HG02759 (cell line): ENCODE results near the gene U2AF2.

Source experiments
- ATAC-seq: cut with Tn5 transposase; IDR thresholded peaks from one replicate; pipeline ENCODE4 v1.9.1; 2021; ENCODE audit warnings: mild to moderate bottlenecking, moderate library complexity; ENCODE audit not compliant: unreplicated experiment

The U2AF2 gene

GRCh38 chr19:55654868-55655647 is at the start of gene U2AF2:
Gene U2AF2 (plus strand): TSS chr19:55655035. CDS start chr19:55655105, 70 bp downstream.
- peak; percentile 43 for ATAC-seq

GRCh38 chr19:55605207-55605636 is 49.6 kb upstream of the U2AF2 start:
- peak; percentile 78 for ATAC-seq

- peak; percentile 28 for ATAC-seq
Measured at GRCh38 chr19:55605637-55606470, 49.0 kb upstream of the U2AF2 start, which contains the start of gene ZNF865. Gene ZNF865 (plus strand): TSS chr19:55605647. CDS start chr19:55613619, 7,972 bp downstream.

- no peak for ATAC-seq
Measured at GRCh38 chr19:55606471-55606787, 48.4 kb upstream of the U2AF2 start.

- no peak for ATAC-seq
Measured at GRCh38 chr19:55606817-55607216, 48.0 kb upstream of the U2AF2 start.

- ATAC-seq, result no peak
Measured at GRCh38 chr19:55609326-55609725, 45.5 kb upstream of the U2AF2 start.

GRCh38 chr19:55611300-55611982 is 43.4 kb upstream of the U2AF2 start:
- no peak for ATAC-seq

- no peak for ATAC-seq
Measured at GRCh38 chr19:55611983-55612645, 42.7 kb upstream of the U2AF2 start.

- no peak for ATAC-seq
Measured at GRCh38 chr19:55613396-55613795, 41.4 kb upstream of the U2AF2 start.

GRCh38 chr19:55613930-55614710 is 40.7 kb upstream of the U2AF2 start:
- no peak for ATAC-seq

- ATAC-seq, result no peak
Measured at GRCh38 chr19:55614711-55615542, 39.9 kb upstream of the U2AF2 start.

- no peak for ATAC-seq
Measured at GRCh38 chr19:55615543-55616394, 39.1 kb upstream of the U2AF2 start.

GRCh38 chr19:55616395-55616875 is 38.4 kb upstream of the U2AF2 start:
- no peak for ATAC-seq

GRCh38 chr19:55617426-55617825 is 37.4 kb upstream of the U2AF2 start:
- no peak for ATAC-seq

GRCh38 chr19:55618426-55618825 is 36.4 kb upstream of the U2AF2 start:
- no peak for ATAC-seq

- ATAC-seq, result no peak
Measured at GRCh38 chr19:55619286-55619685, 35.5 kb upstream of the U2AF2 start.

- no peak for ATAC-seq
Measured at GRCh38 chr19:55620410-55621204, 34.2 kb upstream of the U2AF2 start.
